ENCODE data around the gene SLC19A2. TPM values are rescaled to one million over a fixed set of nuclear protein-coding genes. Genes with fewer than 3 reads are reported as not detected.

Gene SLC19A2
- total RNA-seq, 1 experiment from 2014 or later, result 4.9 TPM

DNA sequence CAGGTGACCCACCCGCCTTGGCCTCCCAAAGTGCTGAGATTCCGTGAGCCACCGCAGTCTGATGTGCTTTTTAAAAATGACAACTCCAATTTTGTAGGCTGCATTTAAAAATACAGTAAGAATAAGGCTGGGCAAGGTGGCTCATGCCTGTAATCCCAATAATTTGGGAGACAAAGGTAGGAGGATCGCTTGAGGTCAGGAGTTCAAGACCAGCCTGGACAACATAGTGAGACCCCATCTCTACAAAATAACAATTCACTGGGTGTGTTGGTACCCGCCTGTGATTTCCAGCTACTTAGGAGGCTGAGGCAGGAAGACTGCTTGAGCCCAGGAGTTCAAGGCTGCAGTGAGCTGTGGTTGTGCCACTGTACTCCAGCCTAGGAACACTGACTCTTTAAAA is 23.4 kb downstream of the SLC19A2 start:
- Histone ChIP-seq H4K20me1 (ENCODE audit: insufficient read depth) (no peaks in the 10 kb centered on the region), H3F3A (ENCODE audit: insufficient read depth, low read depth) (no peaks in the 10 kb centered on the region), H3K36me3 (ENCODE audit: low read depth) (no peaks in the 10 kb centered on the region; the same call in 1 of the 2 replicates), H3K4me2 (no peak overlapping the region), H3K9me3 (ENCODE audit: insufficient read depth, low read depth) (0 out of 2 replicates have a peak, but pooled peaks cover under 1% of the 10 kb centered on the region), H2AFZ (no peak overlapping the region), H3K4me1 (replicated peaks; ENCODE audit: insufficient read depth) (no peaks in the 10 kb centered on the region), H3K9me2 (ENCODE audit: insufficient read depth) (no peaks in the 10 kb centered on the region), H3K79me2 (ENCODE audit: low read depth) (no peaks in the 10 kb centered on the region), H3K27ac (no peak overlapping the region), H3K4me3 (no peak overlapping the region), H3K27me3 (ENCODE audit: insufficient read depth, low read depth) (no peaks in the 10 kb centered on the region)
- POLR2A ChIA-PET (ENCODE audit: unreplicated experiment), result no interaction called here
- no peak for DNase-seq
- intact Hi-C loops (cut with micrococcal nuclease; ENCODE audit: unreplicated experiment), result loop anchor here (10.0 kb wide), 1 partner anchor 1118 kb away; no protein-coding TSS in a partner anchor
- BruUV-seq (replicated peaks), result no TSS peak
- CTCF ChIA-PET, result no interaction called here
- no peak for TF ChIP-seq EZH2 (IDR thresholded peaks at IDR 0.05; ENCODE audit: low read depth)
- TF ChIP-seq CTCF (conservative IDR thresholded peaks at IDR 0.05), result no peak

DNA sequence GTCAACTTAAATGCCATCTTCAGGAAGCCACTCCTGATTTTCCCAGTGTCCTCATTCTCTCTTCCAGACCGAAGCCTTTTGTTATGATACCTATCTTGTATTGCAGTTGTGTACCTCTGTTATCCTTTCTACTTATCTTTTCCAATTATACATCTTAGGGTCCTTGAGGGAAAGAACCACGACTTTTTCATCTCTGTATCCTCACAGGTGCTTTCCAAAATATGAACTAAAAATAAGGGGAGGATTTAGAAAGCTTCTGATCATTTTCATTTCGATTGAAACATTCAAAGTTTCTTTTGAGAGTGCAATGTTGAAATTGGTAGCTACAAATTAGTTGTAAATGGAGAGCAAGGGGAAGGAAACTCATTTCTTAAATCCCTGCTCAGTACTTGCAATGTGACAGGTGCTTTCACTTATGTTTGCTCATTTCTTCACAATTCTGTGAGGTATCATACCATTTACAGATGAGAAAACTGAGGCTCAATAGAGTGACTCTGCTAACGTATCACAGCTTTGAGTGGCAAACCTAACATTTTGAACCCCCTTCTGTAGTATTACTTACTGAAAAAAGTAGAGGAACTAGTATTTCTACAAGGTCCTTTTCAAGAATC is 24.2 kb downstream of the SLC19A2 start:
- Histone ChIP-seq H3K36me3 (ENCODE audit: low read depth) (no peaks in the 10 kb centered on the region; the same call in 1 of the 2 replicates), H4K20me1 (ENCODE audit: insufficient read depth) (no peaks in the 10 kb centered on the region), H3K9me2 (ENCODE audit: insufficient read depth) (no peaks in the 10 kb centered on the region), H3K79me2 (ENCODE audit: low read depth) (no peaks in the 10 kb centered on the region), H3K4me2 (no peak overlapping the region), H3K4me1 (replicated peaks; ENCODE audit: insufficient read depth) (no peaks in the 10 kb centered on the region), H3F3A (ENCODE audit: insufficient read depth, low read depth) (no peaks in the 10 kb centered on the region), H3K4me3 (no peak overlapping the region), H2AFZ (no peak overlapping the region), H3K9me3 (ENCODE audit: insufficient read depth, low read depth) (peaks cover 7% of the 10 kb centered on the region; the same call in 1 of the 2 replicates), H3K27ac (no peak overlapping the region), H3K27me3 (ENCODE audit: insufficient read depth, low read depth) (no peaks in the 10 kb centered on the region)
- CTCF ChIA-PET, result no interaction called here
- TF ChIP-seq EZH2 (IDR thresholded peaks at IDR 0.05; ENCODE audit: low read depth), result no peak
- TF ChIP-seq CTCF (conservative IDR thresholded peaks at IDR 0.05), result no peak
- no TSS peak for BruUV-seq (replicated peaks)
- POLR2A ChIA-PET (ENCODE audit: unreplicated experiment), result no interaction called here
- no peak for DNase-seq
- intact Hi-C loops (cut with micrococcal nuclease; ENCODE audit: unreplicated experiment), result loop anchor here (10.0 kb wide), 1 partner anchor 1117 kb away; no protein-coding TSS in a partner anchor

- no peaks in the 10 kb centered on the region for H3F3A ChIP-seq (ENCODE audit: insufficient read depth, low read depth)
- ChIA-PET CTCF (interaction anchor here (0.6 kb wide), 1 partner anchor 126 kb away, joined by 3 read pairs; the partner anchor contains the start of gene F5), POLR2A (ENCODE audit: unreplicated experiment) (no interaction called here)
- BruUV-seq (replicated peaks), result no TSS peak
- no peak overlapping the region for H3K4me3 ChIP-seq
- no peak for TF ChIP-seq EZH2 (IDR thresholded peaks at IDR 0.05; ENCODE audit: low read depth)
- H3K4me1 ChIP-seq (replicated peaks; ENCODE audit: insufficient read depth), result no peaks in the 10 kb centered on the region
- H2AFZ ChIP-seq, result no peak overlapping the region
- H4K20me1 ChIP-seq (ENCODE audit: insufficient read depth), result no peaks in the 10 kb centered on the region
- no peaks in the 10 kb centered on the region for H3K79me2 ChIP-seq (ENCODE audit: low read depth)
- no peak for DNase-seq
- H3K27me3 ChIP-seq (ENCODE audit: insufficient read depth, low read depth), result no peaks in the 10 kb centered on the region
- H3K36me3 ChIP-seq (ENCODE audit: low read depth), result no peaks in the 10 kb centered on the region; the same call in 1 of the 2 replicates
- peaks cover 7% of the 10 kb centered on the region; the same call in 1 of the 2 replicates for H3K9me3 ChIP-seq (ENCODE audit: insufficient read depth, low read depth)
- intact Hi-C loops (cut with micrococcal nuclease; ENCODE audit: unreplicated experiment), result loop anchor here (10.0 kb wide), 1 partner anchor 1116 kb away; no protein-coding TSS in a partner anchor
- H3K9me2 ChIP-seq (ENCODE audit: insufficient read depth), result no peaks in the 10 kb centered on the region
- H3K27ac ChIP-seq, result no peak overlapping the region
- H3K4me2 ChIP-seq, result no peak overlapping the region
Measured at GRCh38 chr1:169460191-169460833, 25.4 kb downstream of the SLC19A2 start.

All from PC-9 (cell line).